ENCODE measurements around the gene MDFIC. TPM values are rescaled to one million over a fixed set of nuclear protein-coding genes. Genes with fewer than 3 reads are reported as not detected.

MDFIC gene
- polyA plus RNA-seq, 1 of the 3 experiments (the other 2 are of a cell fraction) = 2.8 TPM

DNA sequence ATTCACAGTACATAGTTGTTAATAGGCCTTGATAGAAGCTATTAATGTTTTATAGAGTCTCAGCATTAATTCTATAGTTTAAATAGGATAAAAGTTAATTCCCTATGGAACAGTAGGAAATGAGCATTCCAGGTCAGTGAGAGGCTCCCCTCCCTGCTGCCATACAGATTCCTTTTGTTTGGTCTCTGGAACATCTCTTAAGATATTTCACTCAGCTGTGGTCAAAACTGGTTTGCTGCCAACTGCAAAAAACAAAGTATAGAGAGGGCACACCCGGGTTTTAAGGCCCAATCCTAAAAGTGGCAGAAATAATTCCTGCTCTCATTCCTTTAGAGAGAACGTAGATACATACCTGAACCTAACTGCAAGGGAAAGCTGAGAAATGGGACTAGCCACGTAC is 51.3 kb downstream of the MDFIC start:
- Histone ChIP-seq H3F3A (replicated peaks; ENCODE audit: insufficient read depth) (no peaks in the 10 kb centered on the region), H3K9me2 (no peaks in the 10 kb centered on the region), H3K79me2 (ENCODE audit: insufficient read depth) (no peaks in the 10 kb centered on the region), H3K27me3 (ENCODE audit: insufficient read depth) (no peaks in the 10 kb centered on the region; the same call in 1 of the 2 replicates), H3K4me1 (ENCODE audit: control insufficient read depth in 1 of 2, insufficient read depth in 2 of 2, low read depth in 1 of 2, low read length in 1 of 2) (no peaks in the 10 kb centered on the region; a peak in 1 of 4 replicates), H3K27ac (ENCODE audit: low read depth in 2 of 2, low read length in 1 of 2) (peak overlapping the region in 1 of 2 experiments; percentile 50; a peak in 1 of 4 replicates), H4K20me1 (ENCODE audit: insufficient read depth) (no peaks in the 10 kb centered on the region), H3K9me3 (no peaks in the 10 kb centered on the region), H3K36me3 (replicated peaks in 1 of 2; ENCODE audit: control insufficient read depth in 1 of 2, insufficient read depth in 2 of 2, low read length in 1 of 2) (no peaks in the 10 kb centered on the region), H3K4me2 (no peak overlapping the region), H3K4me3 (ENCODE audit: low read depth in 2 of 2, low read length in 1 of 2) (no peak overlapping the region), H2AFZ (ENCODE audit: low read depth) (no peak overlapping the region), H3K9ac (no peak overlapping the region)
- TF ChIP-seq JUND (IDR thresholded peaks at IDR 0.05) = no peak
- TF ChIP-seq, protein P1, sequence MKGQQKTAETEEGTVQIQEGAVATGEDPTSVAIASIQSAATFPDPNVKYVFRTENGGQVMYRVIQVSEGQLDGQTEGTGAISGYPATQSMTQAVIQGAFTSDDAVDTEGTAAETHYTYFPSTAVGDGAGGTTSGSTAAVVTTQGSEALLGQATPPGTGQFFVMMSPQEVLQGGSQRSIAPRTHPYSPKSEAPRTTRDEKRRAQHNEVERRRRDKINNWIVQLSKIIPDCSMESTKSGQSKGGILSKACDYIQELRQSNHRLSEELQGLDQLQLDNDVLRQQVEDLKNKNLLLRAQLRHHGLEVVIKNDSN (IDR thresholded peaks at IDR 0.05; ENCODE audit: borderline replicate concordance, low read depth) = no peak
- no peak for TF ChIP-seq SIN3A (IDR thresholded peaks at IDR 0.05; ENCODE audit: borderline replicate concordance, low read depth, low read length)
- TF ChIP-seq RFX5 (IDR thresholded peaks at IDR 0.05; ENCODE audit: low read length) = no peak
- TF ChIP-seq POLR2AphosphoS5 (IDR thresholded peaks at IDR 0.05; ENCODE audit: low read depth, low read length) = no peak
- TF ChIP-seq, protein P2, sequence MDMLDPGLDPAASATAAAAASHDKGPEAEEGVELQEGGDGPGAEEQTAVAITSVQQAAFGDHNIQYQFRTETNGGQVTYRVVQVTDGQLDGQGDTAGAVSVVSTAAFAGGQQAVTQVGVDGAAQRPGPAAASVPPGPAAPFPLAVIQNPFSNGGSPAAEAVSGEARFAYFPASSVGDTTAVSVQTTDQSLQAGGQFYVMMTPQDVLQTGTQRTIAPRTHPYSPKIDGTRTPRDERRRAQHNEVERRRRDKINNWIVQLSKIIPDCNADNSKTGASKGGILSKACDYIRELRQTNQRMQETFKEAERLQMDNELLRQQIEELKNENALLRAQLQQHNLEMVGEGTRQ (IDR thresholded peaks at IDR 0.05; ENCODE audit: borderline replicate concordance, low read depth, low read length) = no peak
- no peak for TF ChIP-seq CHD2 (IDR thresholded peaks at IDR 0.05; ENCODE audit: low read length, partially characterized antibody)
- TF ChIP-seq SMC3 (IDR thresholded peaks at IDR 0.05; ENCODE audit: low read depth, low read length) = no peak
- TF ChIP-seq RAD21 (IDR thresholded peaks at IDR 0.05; ENCODE audit: low read length) = no peak
- CTCF ChIA-PET = no interaction called here
- POLR2A ChIA-PET = no interaction called here
- 6% methylated on average over 3 of the region's 3 CpGs for WGBS (ENCODE audit: low lambda C conversion rate)
- DNase-seq = no peak

DNA sequence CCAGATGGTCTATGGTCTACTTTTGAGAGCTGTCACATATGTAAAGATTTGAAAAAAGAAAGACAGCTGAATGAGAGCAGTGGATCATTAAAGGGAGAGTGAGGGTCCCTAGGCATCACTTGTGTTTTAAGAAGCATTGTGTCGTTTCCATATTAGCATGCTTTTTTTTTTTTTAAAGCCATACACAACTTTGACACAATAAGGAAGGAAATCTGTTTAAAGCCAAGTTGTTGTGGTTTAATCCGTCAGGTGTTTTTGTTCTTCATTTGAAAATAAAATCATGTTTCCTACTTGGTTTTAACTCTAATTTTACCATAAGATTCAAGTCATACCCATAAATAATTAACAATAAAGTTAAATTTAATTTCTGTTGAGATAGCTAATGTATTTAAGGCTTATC is 53.5 kb downstream of the MDFIC start:
- Histone ChIP-seq H3K9me3 (no peaks in the 10 kb centered on the region), H3K9ac (no peak overlapping the region), H3K4me3 (ENCODE audit: low read depth in 2 of 2, low read length in 1 of 2) (no peak overlapping the region), H3K79me2 (ENCODE audit: insufficient read depth) (no peaks in the 10 kb centered on the region), H2AFZ (ENCODE audit: low read depth) (no peak overlapping the region), H3K36me3 (replicated peaks in 1 of 2; ENCODE audit: control insufficient read depth in 1 of 2, insufficient read depth in 2 of 2, low read length in 1 of 2) (no peaks in the 10 kb centered on the region), H3K27me3 (ENCODE audit: insufficient read depth) (no peaks in the 10 kb centered on the region; the same call in 1 of the 2 replicates), H3F3A (replicated peaks; ENCODE audit: insufficient read depth) (no peaks in the 10 kb centered on the region), H4K20me1 (ENCODE audit: insufficient read depth) (no peaks in the 10 kb centered on the region), H3K4me1 (ENCODE audit: control insufficient read depth in 1 of 2, insufficient read depth in 2 of 2, low read depth in 1 of 2, low read length in 1 of 2) (no peaks in the 10 kb centered on the region; a peak in 2 of 4 replicates), H3K27ac (ENCODE audit: low read depth in 2 of 2, low read length in 1 of 2) (no peak overlapping the region), H3K9me2 (no peaks in the 10 kb centered on the region), H3K4me2 (no peak overlapping the region)
- WGBS (ENCODE audit: low lambda C conversion rate) = 9% methylated on average over 2 of the region's 2 CpGs
- ChIA-PET POLR2A (no interaction called here), CTCF (no interaction called here)
- TF ChIP-seq, protein P3, sequence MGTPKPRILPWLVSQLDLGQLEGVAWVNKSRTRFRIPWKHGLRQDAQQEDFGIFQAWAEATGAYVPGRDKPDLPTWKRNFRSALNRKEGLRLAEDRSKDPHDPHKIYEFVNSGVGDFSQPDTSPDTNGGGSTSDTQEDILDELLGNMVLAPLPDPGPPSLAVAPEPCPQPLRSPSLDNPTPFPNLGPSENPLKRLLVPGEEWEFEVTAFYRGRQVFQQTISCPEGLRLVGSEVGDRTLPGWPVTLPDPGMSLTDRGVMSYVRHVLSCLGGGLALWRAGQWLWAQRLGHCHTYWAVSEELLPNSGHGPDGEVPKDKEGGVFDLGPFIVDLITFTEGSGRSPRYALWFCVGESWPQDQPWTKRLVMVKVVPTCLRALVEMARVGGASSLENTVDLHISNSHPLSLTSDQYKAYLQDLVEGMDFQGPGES (IDR thresholded peaks at IDR 0.05; ENCODE audit: low read depth, low read length) = no peak
- TF ChIP-seq NFIC (IDR thresholded peaks at IDR 0.05; ENCODE audit: borderline replicate concordance) (no peak), EZH2phosphoT487 (IDR thresholded peaks at IDR 0.05; ENCODE audit: borderline replicate concordance, low read depth) (no peak), GATA2 (CRISPR knock-in tag; IDR thresholded peaks at IDR 0.05) (no peak), RAD21 (IDR thresholded peaks at IDR 0.05; ENCODE audit: low read length) (no peak), RCOR1 (IDR thresholded peaks at IDR 0.05; ENCODE audit: low read length) (no peak), RXRA (IDR thresholded peaks at IDR 0.05; ENCODE audit: borderline replicate concordance, low read depth) (no peak), POLR2AphosphoS5 (IDR thresholded peaks at IDR 0.05; ENCODE audit: low read depth, low read length) (no peak), ELF1 (IDR thresholded peaks at IDR 0.05) (no peak)
- TF ChIP-seq, protein P4, sequence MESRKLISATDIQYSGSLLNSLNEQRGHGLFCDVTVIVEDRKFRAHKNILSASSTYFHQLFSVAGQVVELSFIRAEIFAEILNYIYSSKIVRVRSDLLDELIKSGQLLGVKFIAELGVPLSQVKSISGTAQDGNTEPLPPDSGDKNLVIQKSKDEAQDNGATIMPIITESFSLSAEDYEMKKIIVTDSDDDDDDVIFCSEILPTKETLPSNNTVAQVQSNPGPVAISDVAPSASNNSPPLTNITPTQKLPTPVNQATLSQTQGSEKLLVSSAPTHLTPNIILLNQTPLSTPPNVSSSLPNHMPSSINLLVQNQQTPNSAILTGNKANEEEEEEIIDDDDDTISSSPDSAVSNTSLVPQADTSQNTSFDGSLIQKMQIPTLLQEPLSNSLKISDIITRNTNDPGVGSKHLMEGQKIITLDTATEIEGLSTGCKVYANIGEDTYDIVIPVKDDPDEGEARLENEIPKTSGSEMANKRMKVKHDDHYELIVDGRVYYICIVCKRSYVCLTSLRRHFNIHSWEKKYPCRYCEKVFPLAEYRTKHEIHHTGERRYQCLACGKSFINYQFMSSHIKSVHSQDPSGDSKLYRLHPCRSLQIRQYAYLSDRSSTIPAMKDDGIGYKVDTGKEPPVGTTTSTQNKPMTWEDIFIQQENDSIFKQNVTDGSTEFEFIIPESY (IDR thresholded peaks at IDR 0.05; ENCODE audit: borderline replicate concordance, low read depth) = no peak
- DNase-seq = no peak
